Activated B cell treated with CpG ODN at 0.5 μM for 24 hours (primary cell): ENCODE data around the gene VCL. TPM values are rescaled to one million over a fixed set of nuclear protein-coding genes. Genes with fewer than 3 reads are reported as not detected.

Experiments used
- ATAC-seq: fragments of 200-7000 bp; cut with Tn5 transposase; one replicate; pipeline ENCODE4 v1.10.0; 2021; ENCODE audit warnings: low read depth, mild to moderate bottlenecking, moderate library complexity
- CTCF ChIA-PET: fragments of 350-600 bp; sonication (Branson Sonifier 250); formaldehyde crosslinking; loops from one replicate; lab custom pipeline; 2021; ENCODE audit warnings: antibody characterized with exemption; lab: Charles Lee
- POLR2A ChIA-PET: fragments of 350-600 bp; sonication (Branson Sonifier 250); formaldehyde crosslinking; loops from one replicate; lab custom pipeline; 2021; ENCODE audit warnings: antibody characterized with exemption; lab: Charles Lee
- DNase-seq: peaks from one replicate; pipeline ENCODE4 v3.0.0; 2022
- H3K27ac Mint-ChIP-seq: one replicate; pipeline ENCODE4 v1.8.0; 2020; ENCODE audit warnings: mixed read lengths
- H3K27me3 Mint-ChIP-seq: one replicate; pipeline ENCODE4 v1.8.0; 2021; ENCODE audit warnings: mixed read lengths
- H3K36me3 Mint-ChIP-seq: one replicate; pipeline ENCODE4 v1.8.0; 2021; ENCODE audit warnings: low read depth, mixed read lengths
- H3K4me1 Mint-ChIP-seq: one replicate; pipeline ENCODE4 v1.8.0; 2021; ENCODE audit warnings: mixed read lengths
- H3K4me3 Mint-ChIP-seq: one replicate; pipeline ENCODE4 v1.8.0; 2020; ENCODE audit warnings: mild to moderate bottlenecking, mixed read lengths
- H3K9me3 Mint-ChIP-seq: one replicate; pipeline ENCODE4 v1.8.0; 2020; ENCODE audit warnings: mixed read lengths
- CTCF ChIP-seq: fragments of 200-600 bp; IDR thresholded peaks from one replicate; pipeline ENCODE4 v1.8.0; 2022; ENCODE audit warnings: antibody characterized with exemption, mild to moderate bottlenecking
- intact Hi-C: fragments of 100-400 bp; cut with micrococcal nuclease; formaldehyde crosslinking; loops from one replicate; pipeline ENCODE4 v1.15.1; 2024
- total RNA-seq: library from RNA; stranded (reverse); gene quantifications from 2 replicates; pipeline ENCODE4 v1.2.3, GENCODE V29; 2022

Gene VCL
- total RNA-seq, 1 donor from 2014 or later: 21.3 TPM

- intact Hi-C loops: no loop called here
- Mint-ChIP-seq H3K4me1 (peaks cover 7% of the 10 kb centered on the region), H3K27ac (no peak overlapping the region), H3K9me3 (no peaks in the 10 kb centered on the region), H3K36me3 (peaks cover 4% of the 10 kb centered on the region), H3K27me3 (no peaks in the 10 kb centered on the region), H3K4me3 (no peak overlapping the region)
- ChIA-PET POLR2A (no interaction called here), CTCF (no interaction called here)
- no peak for TF ChIP-seq CTCF
- no peak for DNase-seq
- ATAC-seq: no peak
These were observed 25.2 kb downstream of the VCL start for GRCh38 chr10:74022926-74023629.

GRCh38 chr10:74024600-74024999 is 26.7 kb downstream of the VCL start:
- DNase-seq (no peak), ATAC-seq (no peak)
- intact Hi-C loops: no loop called here
- Mint-ChIP-seq H3K36me3 (peaks cover 3% of the 10 kb centered on the region), H3K9me3 (no peaks in the 10 kb centered on the region), H3K4me1 (peaks cover 7% of the 10 kb centered on the region), H3K27me3 (no peaks in the 10 kb centered on the region), H3K4me3 (no peak overlapping the region), H3K27ac (no peak overlapping the region)
- ChIA-PET POLR2A (no interaction called here), CTCF (no interaction called here)
- no peak for TF ChIP-seq CTCF

GRCh38 chr10:74025380-74025978 is 27.6 kb downstream of the VCL start:
- ATAC-seq: no peak
- POLR2A ChIA-PET: no interaction called here
- CTCF ChIA-PET: interaction anchor here (0.9 kb wide), 1 partner anchor 9 kb away, joined by 3 read pairs; no protein-coding TSS in a partner anchor
- no peak for TF ChIP-seq CTCF
- no peaks in the 10 kb centered on the region for H3K9me3 Mint-ChIP-seq
- peaks cover 7% of the 10 kb centered on the region for H3K4me1 Mint-ChIP-seq
- no peaks in the 10 kb centered on the region for H3K27me3 Mint-ChIP-seq
- DNase-seq: no peak
- no peak overlapping the region for H3K4me3 Mint-ChIP-seq
- intact Hi-C loops: no loop called here
- peaks cover 4% of the 10 kb centered on the region for H3K36me3 Mint-ChIP-seq
- H3K27ac Mint-ChIP-seq: no peak overlapping the region

- intact Hi-C loops: no loop called here
- TF ChIP-seq CTCF: no peak
- CTCF ChIA-PET: interaction anchor here (0.9 kb wide), 1 partner anchor 8 kb away, joined by 3 read pairs; no protein-coding TSS in a partner anchor
- DNase-seq (no peak), ATAC-seq (no peak)
- H3K4me3 Mint-ChIP-seq: no peak overlapping the region
- peaks cover 4% of the 10 kb centered on the region for H3K36me3 Mint-ChIP-seq
- POLR2A ChIA-PET: interaction anchor here (0.5 kb wide), 1 partner anchor 25 kb away, joined by 4 read pairs; no protein-coding TSS in a partner anchor
- no peak overlapping the region for H3K27ac Mint-ChIP-seq
- H3K9me3 Mint-ChIP-seq: no peaks in the 10 kb centered on the region
- H3K4me1 Mint-ChIP-seq: peaks cover 2% of the 10 kb centered on the region
- no peaks in the 10 kb centered on the region for H3K27me3 Mint-ChIP-seq
These were observed 28.6 kb downstream of the VCL start for GRCh38 chr10:74026428-74027015.

- no peak overlapping the region for H3K4me3 Mint-ChIP-seq
- ChIA-PET CTCF (no interaction called here), POLR2A (interaction anchor here (0.7 kb wide), 1 partner anchor 144 kb away, joined by 3 read pairs; no protein-coding TSS in a partner anchor)
- H3K36me3 Mint-ChIP-seq: peaks cover 4% of the 10 kb centered on the region
- no peaks in the 10 kb centered on the region for H3K9me3 Mint-ChIP-seq
- no peak overlapping the region for H3K27ac Mint-ChIP-seq
- TF ChIP-seq CTCF: no peak
- DNase-seq: no peak
- H3K27me3 Mint-ChIP-seq: no peaks in the 10 kb centered on the region
- intact Hi-C loops: no loop called here
- ATAC-seq: no peak
- peaks cover under 1% of the 10 kb centered on the region for H3K4me1 Mint-ChIP-seq
These were observed 29.8 kb downstream of the VCL start for GRCh38 chr10:74027702-74028101.
